ENCODE measurements around the gene MED27. TPM values are rescaled to one million over a fixed set of nuclear protein-coding genes. Genes with fewer than 3 reads are reported as not detected.
A peak's percentile ranks its signal among the peaks of the same experiment; 100 is the strongest.

MED27 gene
- total RNA-seq, 1 donor from 2014 or later, result 15.8 TPM

DNA sequence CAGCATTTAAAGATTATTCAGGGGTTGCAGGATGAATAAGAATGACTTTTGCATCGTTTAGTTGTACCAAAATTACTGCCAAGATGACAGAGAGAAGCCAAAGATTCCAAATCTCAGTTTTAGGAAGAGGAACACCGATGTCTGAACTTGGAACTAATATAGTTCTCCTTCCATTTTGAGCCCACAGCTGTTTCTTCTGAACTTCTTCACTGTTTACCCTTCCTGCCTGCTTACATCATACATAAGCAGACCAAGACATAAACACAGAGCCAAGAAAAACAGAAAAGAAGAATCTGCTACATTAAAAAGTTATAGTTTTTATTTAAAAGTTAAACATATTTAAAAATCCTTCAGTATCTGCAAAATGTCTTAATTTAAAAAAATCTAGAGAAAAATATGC, 192.8 kb downstream of the MED27 start:
- DNase-seq (ENCODE audit: low spot score), result no peak

DNA sequence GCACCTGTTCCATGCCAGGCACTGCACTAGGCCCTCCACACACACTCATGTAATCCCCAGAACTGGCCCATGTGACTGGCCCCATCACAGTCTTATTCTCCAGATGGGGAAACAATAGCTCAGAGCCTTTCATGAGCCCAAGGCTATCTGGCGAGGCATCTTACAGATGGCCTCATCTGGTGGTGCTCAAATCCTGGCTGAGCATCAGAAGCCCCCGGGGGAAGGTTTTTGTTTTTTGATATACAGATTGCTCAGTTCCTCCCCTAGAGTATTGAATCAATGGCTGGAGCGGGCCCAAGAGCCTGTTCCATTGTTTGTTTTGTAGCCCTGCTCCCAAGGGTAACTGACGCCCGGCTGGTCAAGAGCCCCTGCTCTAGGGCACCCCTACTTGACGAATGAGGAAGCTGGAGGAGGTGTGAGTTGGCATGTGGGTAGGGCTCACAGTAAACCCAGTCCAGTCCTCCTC, 194.5 kb downstream of the MED27 start:
- peak; percentile 51 for DNase-seq (ENCODE audit: low spot score)

DNA sequence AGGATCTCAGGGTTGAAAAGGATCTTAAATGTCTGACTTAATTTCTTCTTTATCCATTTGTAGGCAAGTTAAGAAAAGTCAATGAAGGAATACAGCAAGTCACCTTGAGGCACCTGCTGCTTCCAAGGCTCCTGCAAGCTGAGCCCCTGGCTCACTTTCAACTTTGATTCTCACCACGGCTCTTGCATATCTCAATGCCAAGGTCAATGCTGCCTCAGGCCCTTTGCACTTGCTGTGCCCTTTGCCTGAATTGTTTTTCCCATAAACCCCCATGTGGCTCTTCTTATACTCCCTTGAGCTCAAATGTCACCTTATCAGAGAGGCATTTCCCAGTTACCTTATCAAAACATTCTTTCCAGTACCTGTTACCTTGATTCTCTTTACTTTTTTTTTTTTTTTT, 195.4 kb downstream of the MED27 start:
- peak; percentile 33 for DNase-seq (ENCODE audit: low spot score)

DNA sequence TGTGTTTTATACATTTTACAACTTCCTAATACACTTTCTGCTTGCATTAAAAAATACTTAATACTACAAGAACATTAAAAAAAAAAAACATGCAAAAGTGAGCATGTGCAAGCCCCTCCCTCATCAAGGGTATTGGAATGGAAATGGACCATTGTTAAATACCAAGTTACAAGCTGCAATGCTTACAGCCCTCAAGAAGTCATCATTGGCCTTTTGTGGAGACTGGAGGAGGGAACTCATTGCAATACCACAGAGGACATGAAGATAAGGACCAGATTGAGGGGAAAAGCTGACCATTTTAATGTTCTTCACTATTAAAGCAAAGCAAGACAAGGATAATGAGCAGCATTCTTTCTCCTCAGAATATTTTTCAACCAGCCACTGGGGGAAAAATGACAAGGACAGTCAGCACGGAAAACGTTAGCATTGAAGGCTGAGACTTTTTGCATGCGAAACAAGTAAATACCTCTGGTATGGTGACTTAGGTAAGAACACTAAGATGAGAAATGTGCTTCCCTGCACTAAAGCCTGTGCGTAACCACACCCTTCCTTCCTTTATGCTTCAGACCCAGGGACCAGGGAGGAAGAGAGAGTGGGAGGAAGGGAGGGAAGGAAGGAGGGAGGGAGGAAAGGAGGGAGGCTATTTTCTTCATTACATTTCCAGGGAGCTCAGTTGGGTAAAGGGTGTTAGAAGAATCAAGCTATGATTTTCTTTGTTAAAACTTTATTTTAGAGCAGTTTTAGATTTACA, 198.7 kb downstream of the MED27 start:
- no peak for DNase-seq (ENCODE audit: low spot score)

DNA sequence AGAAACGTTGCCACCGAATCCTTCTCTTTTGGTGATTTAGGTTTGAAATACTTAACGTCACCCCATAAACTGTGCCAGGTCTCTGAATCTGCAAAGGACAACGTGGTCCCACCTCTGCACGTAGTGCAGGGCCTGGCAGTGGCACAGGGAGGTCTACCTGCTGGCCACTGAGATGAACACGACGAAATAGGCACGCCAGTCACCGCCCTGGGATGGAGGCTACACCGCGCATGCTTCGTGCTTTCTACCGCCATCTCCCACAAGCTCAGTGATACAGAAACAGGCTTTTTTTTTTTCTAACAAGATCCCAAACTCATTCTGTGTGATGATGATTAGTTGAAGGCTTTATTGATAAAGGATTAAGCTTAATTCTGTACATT, 199.8 kb downstream of the MED27 start:
- no peak for DNase-seq (ENCODE audit: low spot score)

DNA sequence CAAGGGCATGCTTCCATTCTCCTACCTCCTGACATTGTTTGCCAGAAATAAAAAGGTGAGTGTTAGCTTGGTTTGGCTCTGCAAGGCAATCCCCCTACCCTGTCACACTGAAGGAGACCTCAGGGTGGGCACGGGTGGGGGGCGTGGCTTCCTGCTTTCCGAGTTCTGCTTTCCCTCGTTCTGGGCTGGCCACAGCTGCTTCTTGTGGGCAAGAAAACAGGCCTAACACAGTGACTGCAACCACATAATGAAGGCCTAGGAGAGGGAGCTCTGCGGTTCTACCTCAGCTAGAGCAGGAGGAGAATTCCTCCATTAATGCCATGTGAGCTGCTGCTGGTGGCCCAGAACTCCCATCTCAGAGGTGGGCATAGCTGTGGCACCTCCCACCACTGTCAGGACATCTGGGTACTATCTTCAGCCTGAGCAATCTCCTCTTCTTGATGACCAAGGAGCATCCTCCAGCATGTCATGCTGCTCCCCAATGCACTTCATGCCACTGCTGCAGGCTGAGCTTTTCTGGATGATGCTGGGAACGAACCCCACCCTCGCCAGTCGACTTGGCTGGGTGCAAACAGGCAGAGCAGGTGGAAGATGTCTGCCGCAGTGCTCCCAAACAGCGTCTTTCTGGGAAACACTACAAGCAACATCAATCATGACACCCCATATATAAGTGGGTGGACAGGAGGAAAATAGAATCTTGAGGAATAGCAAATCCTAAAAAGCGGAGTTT, 200.3 kb downstream of the MED27 start:
- no peak for DNase-seq (ENCODE audit: low spot score)

DNA sequence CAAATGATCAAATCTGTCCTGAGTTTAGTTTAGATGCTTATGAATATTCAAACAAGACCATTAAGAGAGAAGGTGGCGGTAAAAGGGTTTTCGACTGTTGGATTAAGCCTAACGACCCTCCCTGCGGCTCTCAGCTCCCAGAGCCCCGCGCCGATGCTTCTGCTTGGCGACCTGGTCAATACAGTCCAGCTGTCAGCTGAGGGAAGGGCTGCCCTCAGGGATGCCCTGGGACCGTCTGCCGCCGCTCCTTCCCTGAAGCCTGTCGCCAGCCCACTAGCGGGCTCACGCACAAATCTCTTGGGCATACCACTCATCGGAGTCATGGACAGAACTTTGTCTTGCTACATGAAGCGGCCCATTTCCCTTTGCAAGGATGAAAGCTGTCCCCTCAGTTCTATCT, 203.2 kb downstream of the MED27 start:
- peak; percentile 64 for DNase-seq (ENCODE audit: low spot score)

DNA sequence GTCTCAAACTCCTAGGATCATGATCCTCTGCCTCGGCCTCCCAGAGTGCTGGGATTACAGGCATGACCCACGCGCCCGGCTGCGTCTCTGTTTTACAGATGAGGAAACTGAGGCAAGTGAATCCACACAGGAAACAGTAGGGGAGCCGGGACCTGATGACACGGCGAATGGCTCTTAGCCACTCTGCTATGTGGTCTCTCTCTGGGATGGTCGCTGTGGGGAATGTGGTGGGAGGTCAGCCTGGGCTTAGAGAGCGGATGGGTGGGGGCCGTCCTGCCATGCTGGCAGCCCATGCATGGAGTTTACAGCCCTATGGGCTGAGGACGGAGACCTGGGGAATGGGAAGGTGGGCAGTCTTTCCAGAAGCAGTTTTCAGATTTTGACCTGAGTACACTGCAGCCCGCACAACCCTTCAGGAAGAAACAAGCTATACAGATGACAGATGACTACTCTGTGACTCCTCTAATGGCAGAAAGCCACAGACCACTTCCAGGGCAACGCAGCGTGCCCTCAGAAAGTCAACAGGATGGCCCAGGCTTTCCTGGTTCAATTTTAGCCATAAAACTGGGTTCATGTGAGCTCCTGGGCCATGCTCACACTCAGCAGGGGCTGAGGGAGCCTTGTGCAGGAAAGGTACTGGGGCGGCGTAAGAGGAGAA, 203.7 kb downstream of the MED27 start:
- peak; percentile 82 for DNase-seq (ENCODE audit: low spot score)

DNA sequence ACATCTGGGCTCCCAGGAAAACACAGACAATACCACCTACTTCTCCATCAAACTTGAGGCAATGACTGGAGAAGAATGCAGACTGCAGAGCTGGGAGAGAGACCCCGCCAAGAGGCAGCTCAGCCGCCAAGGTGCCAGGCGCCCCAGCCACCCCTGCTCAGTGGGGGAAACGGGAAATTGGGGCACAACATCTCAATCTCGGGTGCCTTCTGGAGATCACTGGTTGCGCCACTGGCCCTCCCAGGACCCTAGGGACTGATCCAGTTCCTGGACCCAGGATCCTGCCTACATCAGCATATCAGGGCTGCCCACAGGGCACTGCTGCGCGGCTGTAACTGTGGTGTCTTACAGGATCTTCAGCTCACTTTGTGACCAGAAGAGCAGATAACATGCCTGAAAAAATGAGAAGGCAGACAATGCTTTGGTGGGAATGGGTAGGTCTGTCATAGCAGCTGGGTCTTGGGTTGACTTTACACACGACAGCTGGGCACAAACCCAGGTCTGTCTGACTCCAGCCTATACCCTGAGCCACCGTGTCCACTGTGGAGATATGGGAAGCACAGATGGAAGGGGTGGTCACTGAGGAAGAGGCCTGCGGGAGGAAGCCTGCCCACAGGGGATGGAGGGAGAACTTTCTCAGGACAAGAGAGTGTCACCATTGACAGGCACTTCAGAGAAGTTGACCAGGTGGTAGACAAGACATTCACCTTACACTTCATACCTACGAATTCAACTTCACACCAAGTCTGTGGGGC, 204.6 kb downstream of the MED27 start:
- no peak for DNase-seq (ENCODE audit: low spot score)

DNA sequence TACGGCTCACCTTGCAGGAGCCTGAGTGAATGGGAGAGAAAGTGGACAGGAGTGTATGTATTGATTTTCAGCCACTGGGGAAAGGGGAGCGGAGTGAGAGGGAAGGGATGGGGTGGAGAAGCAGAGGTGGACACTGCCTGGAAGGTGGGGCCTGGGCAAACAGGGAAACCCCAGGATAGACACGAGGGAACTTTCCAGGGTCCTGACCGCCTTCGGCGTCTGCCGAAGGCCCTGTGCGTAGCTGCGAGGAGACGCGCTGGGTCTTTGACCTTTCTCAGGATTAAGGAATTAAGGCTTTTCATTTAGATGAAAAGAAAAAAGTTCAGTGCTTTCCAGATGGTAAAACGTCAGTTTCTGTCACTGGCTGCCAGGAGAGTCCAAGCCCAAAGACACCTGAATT, 205.2 kb downstream of the MED27 start:
- no peak for DNase-seq (ENCODE audit: low spot score)

DNA sequence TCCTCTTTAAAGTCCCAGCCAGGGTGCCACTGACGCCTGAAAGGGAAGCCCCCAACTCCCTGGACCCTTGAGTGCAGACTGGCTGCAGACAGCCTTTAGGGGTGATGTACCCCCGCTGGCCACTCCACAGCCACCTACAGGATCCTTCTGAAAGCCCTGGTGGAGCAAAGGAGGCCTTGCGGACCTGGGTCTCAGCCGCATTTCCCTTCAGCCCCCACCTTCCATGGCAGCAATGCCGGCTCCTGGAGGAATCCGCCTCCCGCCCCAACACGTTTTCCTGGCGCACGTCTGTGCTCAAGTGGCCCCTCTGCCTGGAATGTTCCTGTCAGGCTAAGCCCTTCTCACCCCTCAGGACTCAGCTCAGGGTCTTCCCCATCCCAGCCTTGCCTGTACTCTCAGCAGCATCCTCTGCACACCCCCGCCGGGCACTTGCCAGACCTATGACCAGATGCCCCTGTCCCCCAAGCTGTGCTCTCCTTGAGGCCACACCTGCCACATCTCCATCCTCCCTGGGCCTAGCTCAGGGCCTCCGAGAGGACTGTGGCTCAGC, 205.7 kb downstream of the MED27 start:
- no peak for DNase-seq (ENCODE audit: low spot score)

DNA sequence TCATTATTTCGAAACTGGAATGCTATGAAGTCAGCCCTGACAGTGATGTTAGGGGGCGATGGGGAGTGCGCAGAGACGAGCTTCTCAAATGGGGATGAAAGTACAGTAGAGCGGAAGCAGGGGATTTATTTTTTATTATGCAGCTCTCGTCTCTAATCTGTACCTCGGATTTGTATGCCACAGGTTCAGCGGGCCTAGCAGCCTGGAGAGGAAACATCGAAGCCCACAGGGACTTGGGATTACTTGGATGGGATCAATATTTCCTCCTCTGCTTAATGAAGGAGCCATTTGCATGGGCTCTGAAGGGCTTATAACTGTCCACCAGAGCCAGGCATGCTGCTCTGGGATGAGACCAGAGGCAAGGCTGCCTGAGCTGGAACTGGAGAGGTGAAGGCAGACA, 206.3 kb downstream of the MED27 start:
- DNase-seq (ENCODE audit: low spot score), result peak; percentile 33

DNA sequence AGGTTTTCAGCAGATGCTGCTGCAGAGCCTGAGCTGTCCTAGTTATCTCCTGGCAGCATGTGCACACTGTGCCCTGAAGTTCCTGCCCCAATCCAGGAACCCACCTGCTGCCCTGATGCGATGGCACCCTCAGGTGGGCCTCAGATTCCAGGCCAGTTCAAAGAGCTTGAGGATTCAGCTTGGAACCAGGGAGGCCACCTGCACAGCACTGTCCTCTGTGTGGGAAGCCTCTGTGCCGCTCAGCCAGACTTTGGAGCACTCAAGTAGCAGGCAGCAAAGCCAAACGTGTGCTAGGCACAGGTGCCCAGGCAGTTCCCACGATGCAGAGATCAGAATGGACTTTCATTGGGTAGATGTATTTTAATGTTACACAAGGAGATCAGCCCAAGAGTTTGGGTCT, 207.0 kb downstream of the MED27 start:
- DNase-seq (ENCODE audit: low spot score), result no peak

DNA sequence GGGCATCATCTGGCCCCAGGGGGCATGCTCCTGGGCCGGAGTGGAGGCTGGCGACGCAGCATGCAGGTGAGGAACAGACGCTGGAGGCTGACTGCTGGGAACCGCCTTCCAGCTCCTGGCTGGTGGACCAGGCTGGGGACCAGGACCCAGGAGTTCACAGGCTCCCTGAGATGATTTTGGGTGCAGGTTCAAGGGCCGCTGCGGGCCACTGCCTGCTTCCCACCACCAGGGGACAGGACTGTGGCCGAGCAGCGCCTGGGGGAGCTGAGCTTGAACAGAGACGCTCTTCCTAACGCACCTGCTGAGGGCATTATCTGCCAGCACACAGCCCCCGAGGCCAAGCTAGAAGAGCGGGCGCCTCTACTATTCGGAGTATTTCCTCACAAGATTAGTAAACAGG, 207.7 kb downstream of the MED27 start:
- DNase-seq (ENCODE audit: low spot score), result no peak

DNA sequence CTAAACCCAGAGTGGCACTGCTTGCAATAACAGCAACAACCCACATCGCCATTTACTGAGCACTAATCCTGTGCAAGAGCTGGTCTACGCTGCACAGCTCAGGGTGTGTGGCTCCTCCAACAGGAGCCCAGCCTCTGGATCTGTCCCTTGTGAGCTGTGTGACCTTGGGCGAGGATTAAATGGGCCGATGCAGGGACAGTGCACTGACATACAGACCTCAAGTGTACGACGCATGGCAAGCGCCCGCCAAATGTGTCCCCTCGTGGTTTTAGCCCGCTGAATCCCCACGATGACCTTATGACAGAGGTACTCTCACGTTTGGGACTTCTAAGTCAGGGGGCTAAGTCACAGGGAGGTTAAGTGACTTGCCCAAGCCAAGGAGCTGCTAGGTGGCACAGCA, 209.5 kb downstream of the MED27 start:
- DNase-seq (ENCODE audit: low spot score), result no peak

DNA sequence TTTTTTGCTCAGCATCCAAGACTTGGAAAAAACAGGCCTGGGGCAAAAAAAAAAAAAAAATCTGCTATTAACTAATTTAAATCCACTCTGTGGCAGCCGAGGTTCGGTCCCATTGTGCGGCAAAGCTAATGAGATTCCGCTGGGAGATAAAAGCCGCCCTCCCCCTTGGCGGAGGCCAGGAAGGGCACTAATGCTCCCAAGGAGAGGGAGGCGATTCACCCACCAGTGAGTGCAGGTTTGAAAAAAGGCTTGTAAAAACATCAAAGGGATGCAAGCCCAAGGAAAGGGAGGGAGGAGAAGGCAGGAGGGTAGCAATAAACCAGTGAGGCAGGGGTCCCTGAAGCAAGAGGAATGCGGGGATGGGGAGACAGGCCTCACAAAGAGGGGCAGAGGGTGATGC, 210.3 kb downstream of the MED27 start:
- no peak for DNase-seq (ENCODE audit: low spot score)

DNA sequence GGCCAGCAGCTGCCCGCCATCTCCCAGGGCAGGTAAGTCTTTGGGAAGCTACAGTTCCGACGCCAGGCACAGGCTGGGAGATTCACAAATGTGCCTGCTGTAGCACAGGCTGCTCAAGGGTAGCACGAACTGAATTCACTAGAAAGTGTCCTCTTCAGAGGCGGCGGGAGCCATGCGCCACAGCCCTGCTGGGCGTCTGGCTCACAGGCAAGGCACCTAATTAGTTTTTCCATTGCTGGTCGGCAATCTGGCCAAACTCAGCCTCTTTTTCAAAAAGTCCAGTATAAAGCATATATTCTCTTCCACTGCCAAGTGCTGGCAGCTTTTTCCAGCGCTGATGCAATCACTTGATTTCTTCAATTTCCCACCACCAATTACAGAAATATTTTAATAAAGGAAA, 210.9 kb downstream of the MED27 start:
- no peak for DNase-seq (ENCODE audit: low spot score)

DNA sequence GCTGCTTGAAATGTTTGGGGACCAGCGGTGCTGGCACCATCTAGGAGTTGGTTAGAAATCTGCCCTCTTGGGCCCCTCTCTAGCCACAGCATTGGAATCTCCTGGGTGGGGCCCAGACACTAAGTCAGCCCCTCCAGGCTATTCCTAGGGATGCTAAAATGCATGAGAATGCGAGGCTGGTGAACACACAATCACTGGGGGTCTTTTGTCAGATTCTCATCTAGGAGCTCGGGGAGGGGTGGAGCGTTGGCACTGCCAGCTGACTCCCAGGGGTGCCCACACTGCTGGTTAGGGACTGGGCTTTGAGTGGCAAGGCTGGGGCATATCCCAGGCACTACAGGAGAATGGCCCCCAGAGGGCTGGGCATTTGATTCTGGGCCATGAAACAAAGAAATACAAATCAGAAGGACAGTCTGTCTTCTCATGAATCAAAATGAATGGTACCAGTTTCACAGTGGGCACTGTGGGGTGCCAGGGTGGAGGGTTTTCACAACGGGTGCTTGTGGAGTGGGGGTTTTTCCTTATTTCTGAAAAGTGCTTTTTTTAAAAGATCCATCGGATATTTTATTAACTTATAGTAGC, 212.0 kb downstream of the MED27 start:
- DNase-seq (ENCODE audit: low spot score), result no peak

DNA sequence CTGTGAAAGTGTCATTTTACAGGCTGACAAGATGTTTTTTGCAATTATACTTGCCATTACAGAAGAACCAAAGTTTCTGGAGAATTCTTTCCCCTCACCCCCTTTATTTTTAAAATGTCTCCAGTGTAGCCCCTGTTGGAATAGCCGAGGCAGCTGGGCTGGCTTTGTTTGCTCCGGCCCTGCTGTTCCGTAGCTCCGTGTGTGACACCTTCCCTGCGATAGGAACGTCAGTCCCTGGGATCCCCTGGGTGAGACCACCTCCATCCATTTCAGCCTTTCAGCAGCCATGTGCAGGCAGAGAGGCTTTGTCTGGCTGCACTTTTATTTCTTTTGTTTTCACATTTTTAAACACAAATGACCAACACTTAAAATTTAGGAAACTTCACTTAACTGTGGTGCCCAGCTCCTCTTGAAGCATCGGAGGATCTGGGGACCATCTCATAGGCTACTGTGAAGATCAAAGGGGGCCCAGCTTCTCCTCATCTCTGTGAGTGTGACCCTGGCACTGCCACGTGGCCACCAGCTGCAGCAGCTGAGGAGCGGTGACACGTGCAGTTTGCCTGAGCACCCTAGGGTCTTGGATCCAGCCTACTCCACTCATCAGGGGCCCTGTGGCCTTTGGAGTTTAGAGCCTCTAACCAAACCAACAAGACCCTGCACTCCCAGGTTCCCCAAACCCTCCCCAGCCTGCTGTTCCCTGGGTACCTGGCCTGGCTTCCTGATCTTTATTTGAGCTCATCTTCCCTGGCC, 214.0 kb downstream of the MED27 start:
- DNase-seq (ENCODE audit: low spot score), result no peak

DNA sequence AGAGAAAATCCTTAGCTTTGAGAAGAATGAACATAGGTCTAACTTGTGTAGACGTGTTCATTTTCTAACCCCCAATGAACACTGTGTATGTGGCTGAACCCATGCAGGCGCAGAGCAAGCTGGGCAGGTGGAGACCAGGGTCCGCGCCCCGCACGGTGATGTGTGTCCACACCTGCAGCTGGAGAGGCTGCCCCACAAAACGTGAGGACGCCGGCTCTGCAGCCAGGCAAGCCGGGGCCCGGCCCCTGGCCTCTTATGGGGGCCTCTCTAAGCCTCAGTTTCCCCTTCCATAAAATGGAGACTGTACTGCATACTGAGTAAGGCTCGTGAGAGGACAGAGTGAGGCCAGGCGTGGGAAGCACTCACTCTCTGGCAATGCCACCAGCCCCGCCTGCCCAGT, 215.1 kb downstream of the MED27 start:
- no peak for DNase-seq (ENCODE audit: low spot score)
